ENCODE results near the gene ABCC10. TPM values are rescaled to one million over a fixed set of nuclear protein-coding genes. Genes with fewer than 3 reads are reported as not detected.
"Not testable (repeated sequence)": the region's sequence is repeated elsewhere in the genome, so short reads cannot be mapped to it uniquely, and the experiment has no call there.

ABCC10 gene
- total RNA-seq, 1 experiment from 2014 or later: 31.8 TPM

DNA sequence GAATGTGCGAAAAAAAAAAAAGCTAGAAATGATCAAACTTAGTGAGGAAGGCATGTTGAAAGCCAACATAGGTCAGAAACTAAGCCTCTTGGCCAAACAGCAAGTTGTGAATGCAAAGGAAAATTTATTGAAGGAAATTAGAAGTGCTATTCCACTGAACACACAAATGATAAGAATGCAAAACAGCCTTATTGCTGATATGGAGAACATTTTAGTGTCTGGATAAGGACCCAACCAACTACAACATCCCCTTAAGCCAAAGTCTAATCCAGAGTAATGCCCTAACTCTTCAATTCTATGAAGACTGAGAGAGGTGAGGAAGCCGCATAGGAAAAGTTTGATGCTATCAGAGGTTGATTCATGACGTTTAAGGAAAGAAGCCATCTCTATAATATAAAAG, 5.5 kb upstream of the ABCC10 start:
- Mint-ChIP-seq H3K4me3 (no peak overlapping the region; a peak in 1 of 5 replicates), H3K36me3 (ENCODE audit: insufficient read depth in 1 of 3, low read depth in 3 of 3) (no peaks in the 10 kb centered on the region), H3K27me3 (ENCODE audit: low read depth) (peaks cover 30% of the 10 kb centered on the region), H3K4me1 (no peaks in the 10 kb centered on the region; a peak in 1 of 4 replicates), H3K27ac (no peak overlapping the region; a peak in 1 of 7 replicates), H3K9me3 (peaks cover 14 to 18% of the 10 kb centered on the region in 2 experiments; a peak in 4 of 5 replicates)
- DNase-seq: no peak
- Histone ChIP-seq H3K4me1 (ENCODE audit: insufficient read depth, low read length) (no peaks in the 10 kb centered on the region), H3K9ac (ENCODE audit: extremely low read depth, insufficient read length, low read length) (no peak overlapping the region), H4K91ac (ENCODE audit: insufficient read length, low read depth, low read length) (no peak overlapping the region), H4K5ac (ENCODE audit: insufficient read length, low read depth, low read length) (no peak overlapping the region), H3K79me1 (ENCODE audit: insufficient read depth, low read depth, low read length, poor library complexity, severe bottlenecking) (no peaks in the 10 kb centered on the region), H3K9me3 (ENCODE audit: control insufficient read depth, low read depth, low read length) (no peaks in the 10 kb centered on the region), H2BK20ac (ENCODE audit: low read depth, low read length, poor library complexity, severe bottlenecking) (no peak overlapping the region), H3K23me2 (ENCODE audit: insufficient read length, low read depth, low read length, poor library complexity, severe bottlenecking) (no peaks in the 10 kb centered on the region), H2AK5ac (ENCODE audit: insufficient read length, low read length) (no peak overlapping the region), H2BK5ac (ENCODE audit: insufficient read length, low read length) (no peak overlapping the region), H3K27me3 (ENCODE audit: insufficient read depth, low read length) (no peaks in the 10 kb centered on the region), H3K27ac (ENCODE audit: insufficient read length, low read depth, low read length) (no peak overlapping the region), H3K4ac (ENCODE audit: low read depth, low read length) (no peak overlapping the region), H3T11ph (ENCODE audit: low read length) (no peak overlapping the region), H4K20me1 (ENCODE audit: control insufficient read depth, insufficient read depth, insufficient read length) (no peaks in the 10 kb centered on the region), H3K56ac (ENCODE audit: insufficient read length, low read depth, low read length) (no peak overlapping the region), H3K4me2 (ENCODE audit: insufficient read depth, insufficient read length, low read length) (no peak overlapping the region), H2AFZ (ENCODE audit: low read length) (no peak overlapping the region), H2BK15ac (ENCODE audit: low read depth, low read length) (no peak overlapping the region), H3K14ac (ENCODE audit: insufficient read depth, low read length) (no peak overlapping the region), H3K23ac (ENCODE audit: insufficient read length, low read depth, low read length) (no peak overlapping the region), H2BK12ac (ENCODE audit: insufficient read length, low read depth, low read length) (no peak overlapping the region), H4K8ac (replicated peaks; ENCODE audit: insufficient read length, low read depth, low read length) (no peak overlapping the region), H3K18ac (ENCODE audit: insufficient read length, low read depth, low read length) (no peak overlapping the region), H3K79me2 (ENCODE audit: insufficient read depth, low read length) (no peaks in the 10 kb centered on the region), H2BK120ac (ENCODE audit: low read depth, low read length, poor library complexity, severe bottlenecking) (no peak overlapping the region)
- TF ChIP-seq, protein P1, sequence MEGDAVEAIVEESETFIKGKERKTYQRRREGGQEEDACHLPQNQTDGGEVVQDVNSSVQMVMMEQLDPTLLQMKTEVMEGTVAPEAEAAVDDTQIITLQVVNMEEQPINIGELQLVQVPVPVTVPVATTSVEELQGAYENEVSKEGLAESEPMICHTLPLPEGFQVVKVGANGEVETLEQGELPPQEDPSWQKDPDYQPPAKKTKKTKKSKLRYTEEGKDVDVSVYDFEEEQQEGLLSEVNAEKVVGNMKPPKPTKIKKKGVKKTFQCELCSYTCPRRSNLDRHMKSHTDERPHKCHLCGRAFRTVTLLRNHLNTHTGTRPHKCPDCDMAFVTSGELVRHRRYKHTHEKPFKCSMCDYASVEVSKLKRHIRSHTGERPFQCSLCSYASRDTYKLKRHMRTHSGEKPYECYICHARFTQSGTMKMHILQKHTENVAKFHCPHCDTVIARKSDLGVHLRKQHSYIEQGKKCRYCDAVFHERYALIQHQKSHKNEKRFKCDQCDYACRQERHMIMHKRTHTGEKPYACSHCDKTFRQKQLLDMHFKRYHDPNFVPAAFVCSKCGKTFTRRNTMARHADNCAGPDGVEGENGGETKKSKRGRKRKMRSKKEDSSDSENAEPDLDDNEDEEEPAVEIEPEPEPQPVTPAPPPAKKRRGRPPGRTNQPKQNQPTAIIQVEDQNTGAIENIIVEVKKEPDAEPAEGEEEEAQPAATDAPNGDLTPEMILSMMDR (conservative IDR thresholded peaks at IDR 0.05): no peak
- no CpG with 5 or more reads among the region's 3 CpGs for WGBS (ENCODE audit: extremely low coverage, insufficient read length, low lambda C conversion rate)

DNA sequence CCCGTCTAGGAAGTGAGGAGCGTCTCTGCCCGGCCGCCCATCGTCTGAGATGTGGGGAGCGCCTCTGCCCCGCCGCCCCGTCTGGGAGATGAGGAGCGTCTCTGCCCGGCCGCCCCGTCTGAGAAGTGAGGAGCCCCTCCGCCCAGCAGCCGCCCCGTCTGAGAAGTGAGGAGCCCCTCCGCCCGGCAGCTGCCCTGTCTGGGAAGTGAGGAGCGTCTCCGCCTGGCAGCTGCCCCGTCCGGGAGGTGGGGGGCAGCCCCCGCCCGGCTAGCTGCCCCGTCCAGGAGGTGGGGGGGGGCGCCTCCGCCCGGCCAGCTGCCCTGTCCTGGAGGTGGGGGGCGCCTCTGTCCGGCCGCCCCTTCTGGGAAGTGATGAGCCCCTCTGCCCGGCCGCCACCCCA, 2.3 kb upstream of the ABCC10 start:
- H3T11ph ChIP-seq (ENCODE audit: low read length); H3K79me1 ChIP-seq (ENCODE audit: insufficient read depth, low read depth, low read length, poor library complexity, severe bottlenecking); H3K14ac ChIP-seq (ENCODE audit: insufficient read depth, low read length); H3K23ac ChIP-seq (ENCODE audit: insufficient read length, low read depth, low read length); H3K4me2 ChIP-seq (ENCODE audit: insufficient read depth, insufficient read length, low read length); H2BK12ac ChIP-seq (ENCODE audit: insufficient read length, low read depth, low read length); H3K27ac Mint-ChIP-seq; H3K23me2 ChIP-seq (ENCODE audit: insufficient read length, low read depth, low read length, poor library complexity, severe bottlenecking); H4K20me1 ChIP-seq (ENCODE audit: control insufficient read depth, insufficient read depth, insufficient read length); H3K79me2 ChIP-seq (ENCODE audit: insufficient read depth, low read length); H4K5ac ChIP-seq (ENCODE audit: insufficient read length, low read depth, low read length); H3K9me3 ChIP-seq (ENCODE audit: control insufficient read depth, low read depth, low read length); H3K56ac ChIP-seq (ENCODE audit: insufficient read length, low read depth, low read length); H2BK20ac ChIP-seq (ENCODE audit: low read depth, low read length, poor library complexity, severe bottlenecking); H4K91ac ChIP-seq (ENCODE audit: insufficient read length, low read depth, low read length); H3K4me1 ChIP-seq (ENCODE audit: insufficient read depth, low read length); H4K8ac ChIP-seq (replicated peaks; ENCODE audit: insufficient read length, low read depth, low read length); H3K18ac ChIP-seq (ENCODE audit: insufficient read length, low read depth, low read length); H3K4ac ChIP-seq (ENCODE audit: low read depth, low read length); H2AFZ ChIP-seq (ENCODE audit: low read length); H2AK5ac ChIP-seq (ENCODE audit: insufficient read length, low read length); H2BK120ac ChIP-seq (ENCODE audit: low read depth, low read length, poor library complexity, severe bottlenecking); H2BK5ac ChIP-seq (ENCODE audit: insufficient read length, low read length); H3K27me3 ChIP-seq (ENCODE audit: insufficient read depth, low read length); H3K27ac ChIP-seq (ENCODE audit: insufficient read length, low read depth, low read length); H3K36me3 Mint-ChIP-seq (ENCODE audit: insufficient read depth in 1 of 3, low read depth in 3 of 3); DNase-seq; H2BK15ac ChIP-seq (ENCODE audit: low read depth, low read length); H3K9ac ChIP-seq (ENCODE audit: extremely low read depth, insufficient read length, low read length); H3K4me3 Mint-ChIP-seq: not testable (repeated sequence)
- WGBS (ENCODE audit: extremely low coverage, insufficient read length, low lambda C conversion rate): no CpG with 5 or more reads among the region's 33 CpGs
- peaks cover 14% of the 10 kb centered on the region in 2 experiments for H3K4me1 Mint-ChIP-seq
- peaks cover 14 to 18% of the 10 kb centered on the region in 2 experiments; a peak in 4 of 5 replicates for H3K9me3 Mint-ChIP-seq
- H3K27me3 Mint-ChIP-seq (ENCODE audit: low read depth): peaks cover 16% of the 10 kb centered on the region
